22Rv1 (cell line): ENCODE measurements around the gene KANSL1.

Experiments
- CTCF ChIP-seq: fragments of 450-650 bp; IDR thresholded peaks from 2 replicates; pipeline ENCODE4 v1.5.1; 2017; ENCODE audit warnings: mild to moderate bottlenecking
- ZFX ChIP-seq: fragments of 450-650 bp; IDR thresholded peaks from 2 replicates; pipeline ENCODE4 v1.6.1; 2017; ENCODE audit warnings: antibody characterized with exemption, borderline replicate concordance

GRCh38 chr17:45992175-45992574, 201.1 kb downstream of the KANSL1 start:
- TF ChIP-seq CTCF: no peak
- TF ChIP-seq ZFX: no peak
